Erythroblast (primary cell): ENCODE measurements around the gene GRIP2.

ENCODE experiments used
- GATA1 ChIP-seq: IDR thresholded peaks from 2 replicates; pipeline ENCODE4 v1.6.1; 2011; ENCODE audit warnings: low read depth, mild to moderate bottlenecking, control low read depth, low read length, moderate library complexity
- POLR2A ChIP-seq: IDR thresholded peaks from 2 replicates; pipeline ENCODE4 v1.6.1; 2011; ENCODE audit warnings: mild to moderate bottlenecking, low read length

- TF ChIP-seq POLR2A = no peak
- no peak for TF ChIP-seq GATA1
Observed at GRCh38 chr3:14451844-14452739, 88.0 kb downstream of the GRIP2 start.
